CD4-positive, alpha-beta T cell (primary cell): ENCODE measurements around the gene HOMER3. TPM values are rescaled to one million over a fixed set of nuclear protein-coding genes. Genes with fewer than 3 reads are reported as not detected.

Source experiments
- ATAC-seq: fragments of 200-7000 bp; cut with Tn5 transposase; one replicate; pipeline ENCODE4 v1.10.0; 2022; ENCODE audit warnings: mild to moderate bottlenecking; ENCODE audit not compliant: poor library complexity
- CTCF ChIA-PET: fragments of 350-600 bp; sonication (Branson Sonifier 250); formaldehyde crosslinking; loops from one replicate; lab custom pipeline; 2021; ENCODE audit warnings: antibody characterized with exemption, inconsistent platforms; lab: Charles Lee
- POLR2A ChIA-PET: fragments of 350-600 bp; sonication (Branson Sonifier 250); formaldehyde crosslinking; loops from one replicate; lab custom pipeline; 2021; ENCODE audit warnings: antibody characterized with exemption, inconsistent platforms; lab: Charles Lee
- DNase-seq, 14 experiments: peaks; one replicate each; pipeline ENCODE4 v3.0.0-alpha.2; 2013 to 2020; ENCODE audit warnings: mixed read lengths in 2 of 14
- H3K27ac ChIP-seq, 2 donors: one replicate each; pipeline versions ENCODE4 v1.5.1 to v1.7.0; 2013; ENCODE audit warnings: low read length in 2 of 2, low read depth in 1 of 2, mild to moderate bottlenecking in 1 of 2
- H3K27me3 ChIP-seq, 2 experiments: 1 replicate in 1 of 2; 2 replicates in 1 of 2; pipeline versions ENCODE4 v1.6.1 to v1.7.0; 2013; ENCODE audit warnings: low read length in 2 of 2, control low read depth in 1 of 2, mild to moderate bottlenecking in 1 of 2, moderate library complexity in 1 of 2; ENCODE audit not compliant: insufficient read depth in 2 of 2, control insufficient read depth in 1 of 2
- H3K36me3 ChIP-seq: one replicate; pipeline ENCODE4 v1.6.1; 2013; ENCODE audit warnings: low read length, control low read depth; ENCODE audit not compliant: insufficient read depth
- H3K4me1 ChIP-seq: one replicate; pipeline ENCODE4 v1.6.1; 2013; ENCODE audit warnings: low read length, control low read depth; ENCODE audit not compliant: insufficient read depth
- H3K4me3 ChIP-seq: one replicate; pipeline ENCODE4 v1.5.1; 2013; ENCODE audit warnings: mild to moderate bottlenecking, low read length, moderate library complexity
- H3K9me3 ChIP-seq, 2 experiments: 1 replicate in 1 of 2; 2 replicates in 1 of 2; pipeline versions ENCODE4 v1.6.1 to v1.7.0; 2013; ENCODE audit warnings: low read length in 2 of 2, mild to moderate bottlenecking in 2 of 2, control low read depth in 1 of 2, moderate library complexity in 1 of 2; ENCODE audit not compliant: control insufficient read depth in 1 of 2, insufficient read depth in 1 of 2
- H3K27ac Mint-ChIP-seq: one replicate; pipeline ENCODE4 v1.8.0; 2020; ENCODE audit warnings: mixed read lengths
- H3K27me3 Mint-ChIP-seq: one replicate; pipeline ENCODE4 v1.8.0; 2021; ENCODE audit warnings: mixed read lengths
- H3K36me3 Mint-ChIP-seq: one replicate; pipeline ENCODE4 v1.8.0; 2021; ENCODE audit warnings: low read depth, mixed read lengths
- H3K4me1 Mint-ChIP-seq: one replicate; pipeline ENCODE4 v1.8.0; 2021; ENCODE audit warnings: low read depth, mixed read lengths
- H3K4me3 Mint-ChIP-seq: one replicate; pipeline ENCODE4 v1.8.0; 2020; ENCODE audit warnings: mild to moderate bottlenecking, mixed read lengths
- H3K9me3 Mint-ChIP-seq: one replicate; pipeline ENCODE4 v1.8.0; 2020; ENCODE audit warnings: mixed read lengths
- CTCF ChIP-seq: fragments of 200-600 bp; IDR thresholded peaks from one replicate; pipeline ENCODE4 v1.8.0; 2022; ENCODE audit warnings: antibody characterized with exemption, mild to moderate bottlenecking
- intact Hi-C, 2 experiments: fragments of 100-400 bp; cut with DNase I in 1 of 2; cut with micrococcal nuclease in 1 of 2; formaldehyde crosslinking; loops; one replicate each; pipeline versions ENCODE4 v1.15.1 to v1.9.0; 2023 to 2025; cut with DNase I, micrococcal nuclease
- total RNA-seq, 174 experiments: library from RNA in 2 of 174; stranded (reverse) in 2 of 174; gene quantifications; one replicate each; pipeline ENCODE4 v1.2.3 and lab custom pipeline; 2021 to 2026

Gene HOMER3
- total RNA-seq, 2 experiments from 2014 or later: 1.1 TPM

DNA sequence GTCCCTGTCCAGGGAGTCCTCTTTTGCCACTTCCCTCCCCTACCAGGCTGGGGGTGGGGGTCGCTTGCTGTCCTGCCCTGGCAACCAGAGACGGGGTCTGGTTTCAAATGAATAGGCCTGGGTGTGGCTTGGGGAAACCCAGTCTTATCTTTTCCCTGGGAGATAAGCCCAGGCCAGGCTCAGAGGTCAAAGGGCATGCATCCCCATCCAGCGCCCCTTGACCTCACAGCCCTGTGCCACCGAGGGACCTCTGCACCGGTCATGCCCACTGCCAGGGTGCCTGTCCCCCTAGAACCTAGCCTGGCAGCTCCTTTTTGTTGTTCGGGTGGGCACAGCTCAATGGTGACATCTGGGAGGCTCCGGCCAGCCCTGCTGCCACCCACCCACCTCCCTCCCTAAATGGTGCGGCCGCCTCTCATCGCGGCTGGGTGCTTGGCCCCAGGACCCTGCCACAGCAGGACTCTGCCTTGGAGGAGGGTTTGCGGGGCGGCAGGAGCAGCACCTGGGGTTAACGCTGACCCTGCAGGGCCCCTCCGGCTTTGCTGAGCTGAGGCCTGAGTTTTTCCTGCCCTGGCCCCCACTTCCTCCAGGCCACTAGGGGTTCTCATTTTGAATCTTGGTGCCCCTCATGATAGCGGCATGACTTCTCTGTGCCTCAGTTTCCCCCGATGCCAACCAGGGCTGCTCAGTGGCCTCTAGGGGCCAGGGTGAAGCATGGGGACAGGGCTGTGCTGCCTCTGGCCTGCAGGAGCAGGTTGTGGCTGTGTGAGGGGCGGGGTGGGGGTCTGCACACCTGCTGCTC, 42.2 kb downstream of the HOMER3 start:
- no peaks in the 10 kb centered on the region for H3K9me3 Mint-ChIP-seq
- peaks cover 11% of the 10 kb centered on the region for H3K4me1 ChIP-seq
- POLR2A ChIA-PET: no interaction called here
- peaks cover 18% of the 10 kb centered on the region for H3K27me3 Mint-ChIP-seq
- no peak overlapping the region for H3K4me3 ChIP-seq
- no peak for ATAC-seq
- DNase-seq: peak in 1 of 14 experiments; percentile 19
- H3K27ac Mint-ChIP-seq: no peak overlapping the region
- H3K4me3 Mint-ChIP-seq: no peak overlapping the region
- H3K27me3 ChIP-seq: peaks cover 16% of the 10 kb centered on the region in 2 experiments
- intact Hi-C loops: no loop called here
- H3K36me3 ChIP-seq: peaks cover 38% of the 10 kb centered on the region
- CTCF ChIA-PET: no interaction called here
- no peak overlapping the region for H3K27ac ChIP-seq
- no peak for TF ChIP-seq CTCF
- peaks cover 0 to 9% of the 10 kb centered on the region in 2 experiments for H3K9me3 ChIP-seq
- H3K36me3 Mint-ChIP-seq: peaks cover 29% of the 10 kb centered on the region
- peaks cover 13% of the 10 kb centered on the region for H3K4me1 Mint-ChIP-seq

GRCh38 chr19:18898081-18898606, 42.9 kb downstream of the HOMER3 start:
- Histone ChIP-seq H3K36me3 (peaks cover 34% of the 10 kb centered on the region), H3K4me1 (peaks cover 11% of the 10 kb centered on the region), H3K4me3 (no peak overlapping the region), H3K27ac (no peak overlapping the region), H3K27me3 (peaks cover 17 to 19% of the 10 kb centered on the region in 2 experiments), H3K9me3 (peaks cover 0 to 8% of the 10 kb centered on the region in 2 experiments)
- no peaks in the 10 kb centered on the region for H3K9me3 Mint-ChIP-seq
- H3K4me3 Mint-ChIP-seq: no peak overlapping the region
- no peak for ATAC-seq
- no peak overlapping the region for H3K27ac Mint-ChIP-seq
- peaks cover 25% of the 10 kb centered on the region for H3K27me3 Mint-ChIP-seq
- peaks cover 13% of the 10 kb centered on the region for H3K4me1 Mint-ChIP-seq
- TF ChIP-seq CTCF: no peak
- peaks cover 23% of the 10 kb centered on the region for H3K36me3 Mint-ChIP-seq
- peak in 1 of 14 experiments; percentile 21 for DNase-seq
- ChIA-PET POLR2A (no interaction called here), CTCF (no interaction called here)
- intact Hi-C loops: no loop called here

DNA sequence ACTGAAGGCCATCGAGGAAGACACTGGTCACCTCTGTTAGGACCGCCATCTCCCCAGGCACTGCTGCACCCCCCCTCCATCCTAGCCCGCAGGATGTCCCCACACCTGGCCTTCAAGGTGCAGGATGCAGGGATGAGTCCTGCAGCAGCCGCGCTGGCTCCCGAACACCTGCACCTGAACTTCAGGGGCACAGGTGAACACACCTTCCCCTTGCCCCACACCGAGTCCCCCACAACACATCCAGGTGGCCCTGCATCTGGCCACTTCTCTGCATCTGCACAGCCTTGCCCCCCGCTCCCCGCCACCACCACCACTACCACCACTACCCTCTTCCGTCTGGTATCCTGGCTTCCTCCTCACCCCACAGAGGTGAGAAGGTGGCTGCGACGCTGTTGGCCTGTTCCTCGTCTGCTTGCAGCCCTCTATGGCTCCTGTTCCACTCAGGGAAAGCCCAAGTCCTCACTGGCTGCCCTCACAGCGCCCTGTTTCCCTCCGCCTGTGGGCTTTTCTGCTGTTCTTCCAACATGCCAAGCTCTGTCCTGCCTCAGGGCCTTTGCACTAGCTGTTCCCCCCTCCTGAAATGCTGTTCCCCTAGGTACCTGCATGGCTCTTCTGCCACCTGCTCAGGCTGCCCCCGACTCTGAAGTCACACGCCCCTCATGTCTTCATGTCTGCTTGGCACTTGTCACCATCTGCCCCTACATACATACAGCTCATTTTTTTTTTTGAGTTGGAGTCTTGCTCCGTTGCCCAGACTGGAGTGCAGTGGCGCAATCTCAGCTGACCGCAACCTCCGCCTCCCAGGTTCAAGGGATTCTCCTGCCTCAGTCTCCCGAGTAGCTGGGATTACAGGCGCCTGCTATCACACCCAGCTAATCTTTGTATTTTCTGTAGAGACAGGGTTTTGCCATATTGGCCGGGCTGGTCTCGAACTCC, 43.7 kb downstream of the HOMER3 start:
- Histone ChIP-seq H3K36me3 (peaks cover 29% of the 10 kb centered on the region), H3K4me3 (no peak overlapping the region), H3K4me1 (peaks cover 11% of the 10 kb centered on the region), H3K27me3 (peaks cover 17 to 19% of the 10 kb centered on the region in 2 experiments), H3K27ac (no peak overlapping the region), H3K9me3 (peaks cover 0 to 3% of the 10 kb centered on the region in 2 experiments)
- POLR2A ChIA-PET: no interaction called here
- Mint-ChIP-seq H3K4me1 (peaks cover 13% of the 10 kb centered on the region), H3K36me3 (peaks cover 21% of the 10 kb centered on the region), H3K4me3 (peak overlapping the region; percentile 66), H3K27me3 (peaks cover 25% of the 10 kb centered on the region), H3K9me3 (no peaks in the 10 kb centered on the region), H3K27ac (peak overlapping the region; percentile 3)
- TF ChIP-seq CTCF: no peak
- CTCF ChIA-PET: interaction anchor here (0.7 kb wide), 1 partner anchor 900 kb away, joined by 3 read pairs; no protein-coding TSS in a partner anchor
- DNase-seq (peak in 1 of 14 experiments; percentile 19), ATAC-seq (no peak)
- intact Hi-C loops: no loop called here
